Activated CD8-positive, alpha-beta memory T cell treated with anti-CD3 and anti-CD28 coated beads, Interleukin-2, amount 50 U/mL, for 4 hours (primary cell): ENCODE data around the gene PCK1.

Experiments used
- DNase-seq: peaks from one replicate; pipeline ENCODE4 v3.0.0-alpha.2; 2020

PCK1 gene

GRCh38 chr20:57561356-57562279, 708 bp downstream of the PCK1 start:
- DNase-seq, result no peak

GRCh38 chr20:57562541-57563465, 1.9 kb downstream of the PCK1 start:
- no peak for DNase-seq

DNA sequence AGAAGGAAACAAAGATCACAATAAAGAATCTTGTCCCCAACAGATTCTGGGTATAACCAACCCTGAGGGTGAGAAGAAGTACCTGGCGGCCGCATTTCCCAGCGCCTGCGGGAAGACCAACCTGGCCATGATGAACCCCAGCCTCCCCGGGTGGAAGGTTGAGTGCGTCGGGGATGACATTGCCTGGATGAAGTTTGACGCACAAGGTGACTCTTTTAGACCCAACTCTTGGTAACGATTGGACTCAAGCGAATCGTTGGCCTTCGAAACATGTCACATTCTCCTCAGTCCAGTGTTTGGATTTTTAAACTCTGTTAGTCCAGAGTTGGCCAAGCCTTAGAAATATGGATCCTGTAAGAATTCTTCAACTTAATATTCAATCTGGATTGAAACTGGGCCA, 2.6 kb downstream of the PCK1 start:
- DNase-seq, result no peak

- DNase-seq, result no peak
Measured at GRCh38 chr20:57564180-57564802, 3.4 kb downstream of the PCK1 start.

DNA sequence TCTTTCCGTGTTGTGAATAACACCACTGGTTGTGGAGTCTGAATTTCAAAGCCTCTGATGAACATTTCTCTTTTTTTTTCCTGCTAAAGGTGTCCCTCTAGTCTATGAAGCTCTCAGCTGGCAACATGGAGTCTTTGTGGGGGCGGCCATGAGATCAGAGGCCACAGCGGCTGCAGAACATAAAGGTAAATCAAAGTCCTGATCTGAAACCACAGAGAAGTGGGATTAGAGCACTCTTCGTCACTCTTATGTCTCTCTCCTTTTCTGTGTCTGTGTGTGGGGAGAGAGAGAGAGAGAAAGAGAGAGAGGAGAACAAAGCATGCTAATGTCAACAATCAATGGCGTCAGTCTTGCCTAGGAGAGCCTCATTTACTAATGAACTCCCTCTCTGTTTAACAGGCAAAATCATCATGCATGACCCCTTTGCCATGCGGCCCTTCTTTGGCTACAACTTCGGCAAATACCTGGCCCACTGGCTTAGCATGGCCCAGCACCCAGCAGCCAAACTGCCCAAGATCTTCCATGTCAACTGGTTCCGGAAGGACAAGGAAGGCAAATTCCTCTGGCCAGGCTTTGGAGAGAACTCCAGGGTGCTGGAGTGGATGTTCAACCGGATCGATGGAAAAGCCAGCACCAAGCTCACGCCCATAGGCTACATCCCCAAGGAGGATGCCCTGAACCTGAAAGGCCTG, 4.2 kb downstream of the PCK1 start:
- DNase-seq, result no peak

DNA sequence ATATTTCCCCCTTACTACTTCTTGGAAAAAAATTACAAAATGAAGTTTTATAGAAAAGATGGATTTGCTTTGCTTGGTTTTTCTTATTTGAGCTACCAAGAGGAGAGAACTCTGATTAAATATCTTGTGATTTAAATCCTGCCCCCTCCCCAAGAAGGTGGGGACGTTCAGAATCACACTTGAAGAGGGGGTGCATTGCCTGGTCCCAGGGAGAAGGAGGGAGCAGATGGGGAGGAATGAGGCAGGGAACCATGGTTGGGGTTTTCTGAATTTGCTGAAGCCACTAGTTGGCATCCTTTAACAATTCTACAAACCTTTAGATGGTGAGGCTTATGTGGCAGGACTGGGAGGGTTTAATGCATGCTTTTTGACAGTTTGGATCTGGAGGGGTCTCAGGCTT, 5.5 kb downstream of the PCK1 start:
- DNase-seq, result no peak

DNA sequence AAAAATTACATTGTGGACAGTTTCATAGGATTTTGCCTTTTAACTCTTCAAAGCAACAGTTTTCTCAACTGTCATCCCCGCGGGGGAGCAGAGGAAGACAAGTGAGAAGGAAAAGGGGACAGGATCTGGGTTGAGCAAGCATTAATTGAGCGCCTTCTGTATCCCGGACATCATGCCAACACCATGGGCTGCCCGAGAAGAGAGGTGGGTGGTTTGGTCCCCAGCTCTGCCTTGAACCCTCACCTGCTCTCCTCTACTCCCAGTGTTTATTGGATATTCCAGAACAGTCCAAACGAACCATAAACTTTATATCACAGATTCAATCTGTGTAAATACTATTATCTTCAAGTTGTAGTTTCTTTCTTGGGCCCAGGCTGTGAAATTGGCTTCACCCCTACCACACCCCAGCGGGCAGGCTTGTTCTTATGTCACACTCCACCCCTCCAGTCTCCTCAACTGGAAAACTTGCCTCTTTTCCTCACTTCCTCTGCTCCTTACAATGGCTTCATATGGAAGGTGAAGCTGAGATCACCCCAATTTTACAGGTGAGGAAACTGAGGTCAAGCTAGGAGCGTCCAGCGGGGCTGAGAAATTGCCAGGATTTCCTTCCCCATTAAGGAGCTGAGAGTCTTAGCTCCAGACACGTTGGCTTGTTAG, 6.0 kb downstream of the PCK1 start:
- DNase-seq, result no peak

DNA sequence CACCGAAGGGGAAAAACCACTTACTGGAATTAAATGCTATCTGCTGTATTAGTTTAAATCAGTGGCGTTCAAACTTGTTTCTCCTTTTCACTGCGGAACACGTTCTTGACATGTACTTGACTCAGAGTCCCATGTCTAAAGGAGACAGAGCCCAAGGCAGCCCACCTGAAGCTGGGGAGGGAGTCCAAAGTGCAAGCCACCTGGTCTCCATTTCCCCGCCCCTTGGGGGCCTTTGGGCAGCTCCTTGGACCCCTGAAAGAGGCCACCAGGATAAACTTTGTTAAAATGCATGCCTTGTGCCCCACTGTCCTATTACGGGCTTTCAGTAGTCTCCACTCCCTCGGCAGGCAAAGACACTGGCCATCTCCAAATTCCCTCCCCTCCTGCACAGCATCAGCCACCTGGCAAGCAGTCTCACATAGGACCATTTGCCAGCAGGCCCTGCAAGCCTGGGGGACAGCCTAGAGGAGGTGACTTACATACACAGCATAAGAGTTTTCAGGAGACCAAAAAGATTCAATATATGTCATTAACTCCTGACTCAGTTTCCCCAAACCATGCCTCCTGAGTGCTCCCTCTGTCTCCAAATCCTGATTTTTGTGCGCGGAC, 6.7 kb downstream of the PCK1 start:
- no peak for DNase-seq

- no peak for DNase-seq
Measured at GRCh38 chr20:57568088-57568896, 7.4 kb downstream of the PCK1 start.

DNA sequence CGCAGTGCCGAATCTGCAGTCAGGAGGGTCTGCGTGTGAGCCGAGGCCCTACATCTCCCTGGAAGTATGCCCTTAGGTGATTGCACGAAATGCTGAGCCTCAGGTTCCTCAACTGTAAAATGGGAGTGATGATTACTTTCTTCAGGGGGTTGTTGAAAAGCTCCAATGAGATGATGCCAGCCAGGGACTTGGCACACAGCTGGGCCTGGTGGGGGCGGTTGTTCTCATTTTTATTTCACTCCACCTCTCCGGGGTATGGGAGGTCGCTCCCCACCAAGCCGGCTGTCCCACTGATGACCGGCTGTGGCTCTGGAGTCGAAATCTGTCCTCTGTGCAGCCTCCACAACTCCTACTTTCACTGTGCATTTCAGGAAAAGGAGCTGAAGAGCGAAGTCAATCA, 8.1 kb downstream of the PCK1 start:
- no peak for DNase-seq

- no peak for DNase-seq
Measured at GRCh38 chr20:57570145-57570850, 9.4 kb downstream of the PCK1 start.

DNA sequence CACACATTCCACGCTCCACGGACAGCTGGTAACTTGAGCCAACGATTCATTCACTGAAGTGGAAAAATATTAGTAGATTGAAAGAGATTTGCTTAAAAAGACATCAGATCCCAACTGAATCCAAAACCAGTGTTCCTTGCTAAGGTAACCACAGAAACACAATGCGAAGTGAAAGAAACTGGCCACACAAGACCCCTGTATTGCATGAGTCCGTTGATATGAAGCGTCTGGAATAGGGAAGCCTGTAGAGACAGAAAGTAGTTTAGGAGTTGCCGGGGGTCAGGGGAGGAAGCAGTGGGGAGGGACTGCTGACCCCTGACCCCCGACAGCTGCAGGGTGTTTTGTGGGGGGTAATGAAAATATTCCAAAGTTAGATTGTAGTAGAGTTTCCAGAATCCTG, 10.0 kb downstream of the PCK1 start:
- no peak for DNase-seq

DNA sequence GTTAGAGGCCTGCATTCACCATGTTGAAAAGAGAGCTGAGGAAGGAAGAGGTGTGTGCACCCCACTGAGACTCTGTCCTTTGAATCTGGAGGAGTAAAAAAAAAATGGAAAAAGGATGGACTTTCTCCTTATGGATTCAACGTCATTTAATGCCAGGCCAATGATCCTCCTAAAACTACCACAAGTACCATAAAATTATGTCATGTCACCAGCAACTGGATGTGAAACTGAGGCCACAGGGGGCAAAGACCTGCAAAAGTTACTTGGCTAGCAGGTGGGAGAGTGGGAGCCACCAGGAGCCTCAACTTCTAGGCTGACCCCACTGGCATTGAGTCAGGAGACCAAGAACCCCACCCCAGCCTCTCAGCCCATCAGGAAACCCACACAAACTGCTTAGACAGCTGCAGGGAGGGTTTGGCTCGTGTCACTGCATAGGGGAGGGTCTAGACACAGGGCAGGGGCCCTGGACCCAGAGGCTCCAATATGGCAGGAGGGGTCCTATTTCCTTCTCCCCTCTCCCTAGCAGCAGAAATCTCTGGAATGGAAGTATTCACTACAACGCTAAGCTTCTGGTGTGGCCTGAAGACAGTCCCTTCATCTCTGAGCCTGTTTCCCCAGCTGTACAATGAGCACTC, 11.0 kb downstream of the PCK1 start:
- no peak for DNase-seq

GRCh38 chr20:57573242-57573641, 12.3 kb downstream of the PCK1 start:
- DNase-seq, result no peak

DNA sequence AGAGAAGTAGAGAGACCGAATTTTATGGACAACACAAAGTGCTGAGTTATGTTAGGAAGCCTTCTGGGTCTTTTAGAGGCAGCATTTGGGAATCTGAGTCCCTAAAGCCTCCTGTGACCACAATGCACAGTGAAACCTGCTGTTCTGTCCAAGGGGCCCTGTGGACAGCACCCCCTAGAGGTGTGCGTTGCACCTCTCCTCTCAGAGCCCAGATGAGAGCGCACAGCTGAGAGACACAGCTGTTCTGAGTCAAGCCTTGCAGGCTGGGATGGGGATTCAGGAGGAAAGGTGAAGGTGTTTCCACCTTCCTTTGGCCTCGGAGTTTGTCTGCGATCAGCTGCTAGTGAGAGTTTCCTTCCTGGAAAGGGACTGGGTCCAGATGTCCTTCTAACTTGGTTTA, 13.0 kb downstream of the PCK1 start:
- DNase-seq, result no peak

- DNase-seq, result no peak
Measured at GRCh38 chr20:57574954-57575353, 14.0 kb downstream of the PCK1 start.

DNA sequence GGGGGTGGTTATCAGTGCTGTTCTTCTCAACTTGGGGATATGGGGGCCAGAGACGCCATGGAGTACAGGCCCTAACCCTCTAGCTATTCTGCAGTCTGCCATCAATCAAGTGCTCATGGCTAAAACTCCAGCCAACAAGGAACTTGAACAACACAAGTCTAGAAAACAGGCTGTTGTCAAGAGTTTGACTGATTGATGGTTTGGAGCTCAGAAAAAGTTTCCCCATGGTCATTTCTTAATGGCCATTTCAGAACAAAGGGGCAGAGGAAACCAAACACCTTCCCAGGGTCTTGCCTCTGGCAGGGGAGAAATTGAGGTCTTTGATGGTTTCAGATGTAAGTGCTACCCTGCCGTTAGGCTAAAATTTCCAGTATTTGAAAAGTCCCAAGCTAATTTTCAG, 15.1 kb downstream of the PCK1 start:
- DNase-seq, result no peak

DNA sequence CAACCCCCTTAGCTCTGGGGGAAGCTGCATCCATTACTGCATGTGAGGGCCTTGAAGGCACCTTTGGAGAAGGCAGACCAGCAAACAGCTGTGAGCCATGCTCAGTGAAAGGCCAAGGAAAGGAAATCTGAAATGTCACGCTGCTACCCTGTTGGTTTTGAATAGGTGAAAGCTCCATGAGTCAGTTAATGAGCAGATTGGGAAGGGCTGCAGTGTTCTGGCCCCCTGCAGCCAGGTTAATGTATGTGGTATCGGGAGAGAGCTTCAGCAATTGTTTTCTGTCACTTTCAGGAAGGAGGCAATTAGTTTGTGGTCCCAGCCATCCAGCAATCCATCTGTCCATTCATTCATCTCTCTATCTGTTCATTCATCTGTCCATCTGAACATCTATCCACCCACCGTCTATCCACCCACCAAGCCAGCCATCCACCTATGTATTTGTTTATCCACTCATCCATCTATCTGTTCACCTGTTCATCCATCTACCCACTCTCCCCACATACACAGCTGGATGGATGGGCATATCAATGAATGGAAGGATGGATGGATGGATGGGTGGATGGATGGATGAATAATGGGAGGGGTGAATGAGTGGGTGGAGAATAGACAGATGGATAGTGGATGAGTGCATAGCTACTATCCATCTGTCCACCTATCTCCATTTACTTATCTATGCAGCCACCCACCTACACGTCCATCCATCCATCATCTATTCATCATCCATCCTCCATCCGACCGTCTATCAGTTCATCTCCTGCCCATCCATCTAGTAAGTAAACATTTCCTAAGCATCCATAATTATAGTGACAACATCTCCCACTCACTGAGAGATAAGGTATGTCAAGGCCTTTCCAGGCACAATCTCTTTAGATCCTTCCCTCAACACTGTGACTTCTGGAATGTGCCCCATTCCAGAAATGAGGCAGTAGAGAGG, 16.0 kb downstream of the PCK1 start:
- no peak for DNase-seq
